Fibroblast of upper back skin (primary cell): ENCODE data around the gene CSTPP1.

ENCODE experiments used
- DNase-seq: peaks from one replicate; pipeline ENCODE4 v3.0.0-alpha.2; 2013

Gene CSTPP1, protein sequence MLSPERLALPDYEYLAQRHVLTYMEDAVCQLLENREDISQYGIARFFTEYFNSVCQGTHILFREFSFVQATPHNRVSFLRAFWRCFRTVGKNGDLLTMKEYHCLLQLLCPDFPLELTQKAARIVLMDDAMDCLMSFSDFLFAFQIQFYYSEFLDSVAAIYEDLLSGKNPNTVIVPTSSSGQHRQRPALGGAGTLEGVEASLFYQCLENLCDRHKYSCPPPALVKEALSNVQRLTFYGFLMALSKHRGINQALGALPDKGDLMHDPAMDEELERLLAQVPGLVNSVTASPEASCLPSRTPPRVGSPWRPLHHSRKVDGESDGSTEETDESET

DNA sequence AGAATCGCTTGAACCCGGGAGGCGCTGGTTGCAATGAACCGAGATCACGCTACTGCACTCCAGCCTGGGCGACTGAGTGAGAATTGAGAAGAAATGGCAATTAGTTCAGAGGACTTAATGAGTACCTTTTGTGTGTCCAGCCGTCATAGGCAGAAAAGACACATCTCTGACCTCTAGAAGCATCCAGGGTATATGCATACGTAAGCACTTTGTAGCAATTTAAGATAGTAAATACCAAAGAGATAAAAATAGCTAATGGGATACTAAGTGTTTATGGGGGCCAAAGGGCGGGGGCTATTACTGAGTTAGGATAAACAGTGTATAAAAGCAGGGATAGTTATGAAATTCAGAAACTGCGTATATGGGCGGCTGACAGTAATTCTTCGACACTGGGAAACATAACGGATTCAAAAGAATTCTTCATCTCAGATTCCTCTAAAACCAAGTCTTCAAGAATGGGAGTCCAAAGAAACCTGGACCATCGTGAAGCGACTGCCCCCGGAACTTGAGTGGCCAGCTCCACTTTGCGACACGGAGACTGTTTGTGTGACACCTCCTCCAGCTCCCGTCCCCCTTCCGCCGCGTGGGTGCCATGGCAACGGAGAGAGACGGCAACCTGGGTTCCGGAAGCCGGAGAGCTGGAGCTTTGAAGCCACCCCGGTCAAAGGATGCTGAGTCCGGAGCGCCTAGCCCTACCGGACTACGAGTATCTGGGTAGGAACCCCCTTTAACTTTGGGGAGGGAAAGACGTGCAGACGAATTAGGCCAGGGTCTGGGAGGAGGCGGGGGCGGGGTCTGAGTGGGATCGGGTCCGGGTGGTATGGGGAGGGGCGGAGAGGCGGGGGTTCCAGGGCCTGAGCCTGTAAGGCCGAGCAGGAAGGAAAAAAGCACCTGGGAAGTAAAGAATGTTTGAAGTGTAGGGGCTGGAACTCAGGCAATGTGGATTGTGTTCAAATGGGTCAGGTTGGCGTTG lies at the start of gene CSTPP1:
Gene CSTPP1 (plus strand): TSS at position 624 of the 973 bp plus-strand sequence. CDS start 45 bp downstream, at position 669.
- DNase-seq = peak; percentile 93

DNA sequence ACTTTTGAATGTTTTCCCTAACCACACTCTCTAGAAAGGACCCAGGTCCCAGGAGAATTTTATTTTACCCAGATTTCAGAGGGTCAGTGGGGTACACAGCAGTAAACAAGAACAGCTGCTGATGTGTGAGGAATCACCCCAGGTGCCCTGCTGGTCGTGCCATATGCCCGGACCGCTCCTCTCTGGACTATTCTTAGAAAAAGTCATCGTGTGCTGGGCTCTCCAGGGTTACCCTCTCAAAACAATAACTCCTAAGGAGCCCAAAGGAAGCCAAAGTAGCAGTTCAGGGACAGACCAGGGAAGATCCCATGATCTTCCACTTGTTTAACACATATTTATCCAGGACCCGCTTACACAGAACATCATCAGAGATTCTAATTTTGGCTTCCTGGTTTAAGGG lies 47.9 kb upstream of the CSTPP1 start:
- DNase-seq = no peak

DNA sequence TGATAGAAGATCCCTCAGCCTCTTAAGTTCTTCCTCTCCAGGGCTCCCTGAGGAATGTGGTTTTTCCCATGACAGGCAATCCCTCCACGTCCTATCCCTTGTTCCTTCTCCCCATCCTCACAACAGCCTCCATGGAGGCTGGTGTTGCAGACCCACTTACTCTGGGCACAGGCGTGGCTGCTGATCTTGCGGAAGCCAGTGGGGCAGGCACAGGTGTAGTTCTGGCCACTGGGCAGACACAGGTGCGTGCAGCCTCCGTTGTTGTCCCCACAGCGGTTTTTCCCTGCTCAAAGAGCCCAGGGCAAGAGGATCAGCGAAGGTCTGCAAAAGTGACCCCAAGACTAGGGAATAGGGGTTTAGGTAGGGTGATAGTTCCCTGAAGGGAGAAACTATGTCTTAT lies 47.3 kb upstream of the CSTPP1 start:
- no peak for DNase-seq

DNA sequence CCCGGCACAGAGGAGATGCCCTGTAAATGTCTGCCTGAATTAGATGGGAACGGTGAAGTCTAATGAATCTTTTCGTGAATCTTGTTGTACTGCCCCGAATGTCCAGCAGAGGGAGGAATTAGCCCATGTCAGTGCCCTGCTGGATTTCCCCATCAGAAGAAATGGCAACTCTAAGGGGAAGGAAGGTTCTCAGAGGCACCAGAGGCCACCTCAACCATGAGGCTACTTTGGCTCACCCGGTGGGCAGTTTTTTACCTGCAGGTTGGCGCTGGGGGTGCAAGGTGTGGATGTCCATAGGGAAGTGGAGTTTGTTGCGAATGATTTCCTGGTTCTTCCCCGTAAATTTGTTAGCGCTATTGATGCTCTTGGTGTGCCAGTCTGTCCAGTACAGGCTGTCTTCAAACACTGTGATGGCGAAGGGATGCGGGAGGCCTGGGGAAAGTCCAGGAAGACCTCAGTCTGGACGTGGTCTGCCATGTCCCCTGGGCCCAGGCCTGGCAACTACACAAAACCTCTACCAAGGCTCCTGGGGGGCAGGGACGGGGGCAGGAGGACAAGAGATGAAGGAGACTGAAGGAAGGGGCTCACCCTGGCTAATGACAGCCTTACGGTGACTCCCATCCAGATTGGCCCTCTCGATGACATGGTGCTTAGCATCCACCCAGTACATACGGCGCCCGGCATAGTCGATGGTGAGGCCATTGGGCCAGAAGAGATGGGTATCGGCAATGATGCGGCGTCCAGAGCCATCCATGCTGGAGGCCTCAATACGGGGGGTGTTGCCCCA lies 46.7 kb upstream of the CSTPP1 start:
- DNase-seq = peak; percentile 69

DNA sequence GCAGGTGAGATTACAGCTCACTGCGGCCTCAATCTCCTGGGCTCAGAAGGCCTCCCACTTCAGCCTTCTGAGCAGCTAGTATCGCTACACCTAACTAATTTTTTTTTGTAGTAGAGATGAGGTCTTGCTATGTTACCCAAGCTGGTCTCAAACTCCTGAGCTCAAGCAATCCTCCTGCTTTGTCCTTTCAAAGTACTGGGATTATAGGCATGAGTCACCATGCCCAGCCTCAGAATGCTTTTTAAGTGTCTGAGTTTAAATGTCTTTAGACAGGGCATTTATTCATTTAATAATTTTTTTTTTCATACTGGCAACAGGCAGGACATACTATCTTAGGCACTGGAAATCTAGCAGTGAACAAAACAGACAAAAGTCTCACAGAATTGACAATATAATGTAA lies 45.9 kb upstream of the CSTPP1 start:
- DNase-seq = no peak

DNA sequence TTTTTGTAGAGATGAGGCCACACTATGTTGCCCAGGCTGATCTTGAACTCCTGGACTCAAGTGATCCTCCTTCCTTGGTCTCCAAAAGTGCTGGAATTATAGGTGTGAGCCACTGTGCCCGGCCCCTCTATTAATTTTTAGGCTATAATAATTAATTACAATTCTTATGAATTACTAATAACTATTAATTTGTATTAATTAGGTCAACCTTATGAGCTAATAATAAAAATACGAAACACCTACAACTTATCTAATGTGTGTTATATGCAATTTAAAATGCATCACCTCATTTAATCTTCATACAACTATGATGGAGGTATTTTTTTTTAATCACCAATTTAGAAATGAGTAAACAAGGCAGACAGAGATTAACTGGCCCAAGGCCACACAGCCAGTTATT lies 44.5 kb upstream of the CSTPP1 start:
- DNase-seq = no peak

DNA sequence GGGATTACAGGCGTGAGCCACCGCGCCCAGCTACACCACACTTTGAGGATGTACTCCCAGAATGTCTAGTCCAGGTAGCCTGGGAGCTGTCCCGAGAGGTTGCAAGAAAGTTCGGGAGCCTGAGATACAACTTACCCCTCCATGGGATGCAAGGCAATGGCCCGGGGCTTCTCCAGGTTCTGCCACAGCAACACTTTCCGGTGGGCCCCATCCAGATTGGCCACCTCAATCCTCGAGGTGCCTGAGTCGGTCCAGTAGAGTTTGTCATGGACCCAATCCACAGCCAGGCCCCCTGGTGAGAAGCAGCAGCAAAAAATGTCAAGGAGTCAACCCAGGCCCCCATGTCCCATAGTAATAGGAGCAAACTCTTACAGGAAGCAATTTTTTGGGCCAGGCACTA lies 43.7 kb upstream of the CSTPP1 start:
- DNase-seq = no peak

DNA sequence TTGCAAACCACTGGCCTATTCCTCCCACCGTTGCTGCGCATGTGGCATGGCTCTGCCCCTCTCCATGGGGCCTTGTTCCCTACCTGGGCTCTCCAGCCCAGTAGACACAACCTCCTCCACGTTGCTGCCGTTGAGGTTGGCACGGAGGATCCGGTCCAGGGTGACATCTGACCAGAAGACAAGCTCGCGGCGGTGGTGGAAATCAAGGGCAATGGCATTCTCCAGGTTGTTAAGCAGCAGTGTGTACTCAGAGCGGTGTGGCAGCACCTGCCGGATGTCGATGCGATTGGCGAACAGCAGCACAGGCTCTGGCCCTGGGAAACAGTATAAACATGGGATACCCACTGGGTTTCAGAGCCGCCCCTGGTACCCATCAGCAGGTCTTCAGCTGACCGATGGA lies 42.1 kb upstream of the CSTPP1 start:
- DNase-seq = no peak

DNA sequence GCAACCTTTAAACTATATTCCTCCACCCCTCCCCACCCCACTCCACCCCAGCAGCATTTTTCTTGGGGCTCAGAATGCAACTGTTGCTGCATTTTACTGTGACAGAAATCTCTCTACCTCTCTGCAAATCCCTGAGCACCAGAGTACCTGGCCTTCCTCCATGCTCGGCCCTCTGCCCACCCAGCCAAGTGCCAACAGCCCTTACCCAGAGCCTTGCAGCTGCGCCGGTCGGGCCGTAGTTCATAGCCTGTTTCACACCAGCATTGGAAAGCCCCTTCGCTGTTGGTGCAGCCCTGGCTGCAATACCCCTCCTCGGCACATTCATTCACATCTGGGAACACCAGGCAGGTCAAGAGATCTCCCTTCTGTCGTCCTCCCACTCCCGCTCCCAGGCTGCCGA lies 41.6 kb upstream of the CSTPP1 start:
- no peak for DNase-seq

DNA sequence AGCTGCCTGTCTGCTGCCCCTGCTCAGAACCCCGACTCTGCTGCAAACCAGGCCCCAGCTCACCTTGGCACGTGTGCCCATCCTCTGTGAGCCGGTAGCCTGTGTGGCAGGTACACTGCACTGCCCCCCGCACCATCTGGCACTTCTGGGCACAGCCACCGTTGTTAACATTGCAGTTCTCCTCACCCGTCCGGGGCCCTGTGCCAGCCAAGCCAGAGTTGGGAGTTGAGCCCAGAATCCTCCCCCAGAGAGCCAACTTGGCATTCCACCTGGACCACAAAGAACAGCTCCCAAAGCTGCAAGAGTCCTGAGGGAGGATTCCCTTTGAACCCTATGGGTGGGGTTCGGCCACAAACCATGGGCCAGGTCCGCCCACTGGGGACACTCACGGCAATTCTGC lies 40.7 kb upstream of the CSTPP1 start:
- DNase-seq = no peak

DNA sequence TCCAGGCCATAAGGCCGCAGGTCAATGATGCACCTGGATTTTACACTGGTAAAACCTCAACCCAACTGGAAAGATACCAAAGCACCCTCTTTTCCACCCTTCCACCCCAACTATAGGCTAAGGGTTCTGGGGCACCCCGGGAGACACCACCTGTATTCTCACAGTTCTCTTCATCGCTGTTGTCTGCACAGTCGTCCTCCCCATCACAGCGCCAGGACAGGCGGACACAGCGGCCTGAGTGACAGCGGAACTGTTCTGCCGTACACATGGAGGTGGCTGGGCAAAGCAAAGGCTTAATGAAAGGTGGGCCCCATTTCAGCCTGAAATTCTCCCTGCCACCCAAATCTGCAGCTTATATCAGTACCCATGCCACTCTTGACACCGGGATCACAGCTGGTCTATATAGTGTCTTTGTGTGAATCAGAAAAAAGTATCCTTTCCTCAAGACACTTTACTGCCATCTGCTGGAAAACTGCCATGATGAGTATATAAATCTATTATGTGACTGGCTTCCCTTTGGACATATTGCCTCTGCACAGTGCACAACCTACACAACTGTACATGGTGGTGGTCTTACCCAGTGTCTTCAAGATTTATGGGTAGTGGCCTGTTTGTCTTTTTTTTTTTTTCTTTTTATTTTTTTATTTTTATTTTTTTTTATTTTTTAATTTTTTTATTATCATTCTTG lies 39.7 kb upstream of the CSTPP1 start:
- peak; percentile 49 for DNase-seq

DNA sequence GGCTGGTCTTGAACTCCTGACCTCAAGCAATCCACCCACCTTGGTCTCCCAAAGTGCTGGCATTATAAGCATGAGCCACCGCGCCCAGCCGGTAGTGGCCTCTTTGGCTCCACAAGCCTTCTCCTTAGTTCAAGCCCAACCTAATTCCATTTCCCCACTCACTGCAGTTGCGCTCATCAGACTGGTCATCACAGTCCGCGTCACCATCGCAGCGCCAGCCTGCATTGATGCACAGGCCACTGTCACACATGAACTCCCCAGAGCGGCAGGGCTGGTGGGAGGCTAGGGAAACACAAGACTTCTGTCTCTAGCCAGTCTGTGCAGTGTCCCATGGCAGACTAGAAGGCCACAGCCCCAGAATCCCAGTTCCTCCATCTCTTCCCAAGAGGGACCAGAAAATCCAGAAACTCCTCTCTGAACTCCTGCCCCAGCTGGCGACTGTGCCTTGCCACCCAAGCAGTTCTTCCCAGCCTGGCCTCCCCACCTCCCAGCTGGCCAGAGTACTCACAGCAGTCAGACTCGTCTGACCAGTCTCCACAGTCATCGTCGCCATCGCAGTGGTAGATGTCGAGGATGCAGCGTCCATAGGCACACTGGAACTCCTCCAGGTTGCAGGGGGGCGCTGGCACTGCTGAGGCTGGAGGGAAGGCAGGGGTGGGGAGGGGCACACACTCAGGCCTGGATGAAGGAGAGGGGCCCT lies 38.0 kb upstream of the CSTPP1 start:
- no peak for DNase-seq

DNA sequence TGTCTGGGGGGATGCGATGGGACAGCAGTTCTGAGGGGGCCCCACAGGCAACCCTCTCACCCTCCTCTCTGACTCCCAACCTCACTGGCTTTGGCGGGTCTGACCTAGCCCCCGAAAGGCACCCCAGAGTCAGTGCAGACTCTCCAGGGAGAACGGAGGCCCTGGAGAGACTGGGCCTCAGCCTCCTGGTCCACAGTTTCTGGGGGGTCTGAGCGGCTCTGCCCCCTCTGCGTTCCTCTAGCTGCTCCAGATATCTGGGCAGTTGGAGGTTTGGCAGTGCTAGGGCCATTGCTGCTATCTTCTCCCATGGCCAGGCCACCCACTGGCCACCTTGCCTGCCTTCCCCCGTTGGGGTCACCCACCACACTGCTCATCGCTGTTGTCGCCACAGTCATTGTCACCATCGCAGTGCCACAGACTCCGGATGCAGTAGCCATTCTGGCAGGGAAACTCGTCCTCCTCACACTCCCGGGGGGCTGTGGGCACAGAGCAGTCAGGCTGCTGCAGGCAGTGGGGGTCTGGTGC lies 37.0 kb upstream of the CSTPP1 start:
- DNase-seq = no peak

DNA sequence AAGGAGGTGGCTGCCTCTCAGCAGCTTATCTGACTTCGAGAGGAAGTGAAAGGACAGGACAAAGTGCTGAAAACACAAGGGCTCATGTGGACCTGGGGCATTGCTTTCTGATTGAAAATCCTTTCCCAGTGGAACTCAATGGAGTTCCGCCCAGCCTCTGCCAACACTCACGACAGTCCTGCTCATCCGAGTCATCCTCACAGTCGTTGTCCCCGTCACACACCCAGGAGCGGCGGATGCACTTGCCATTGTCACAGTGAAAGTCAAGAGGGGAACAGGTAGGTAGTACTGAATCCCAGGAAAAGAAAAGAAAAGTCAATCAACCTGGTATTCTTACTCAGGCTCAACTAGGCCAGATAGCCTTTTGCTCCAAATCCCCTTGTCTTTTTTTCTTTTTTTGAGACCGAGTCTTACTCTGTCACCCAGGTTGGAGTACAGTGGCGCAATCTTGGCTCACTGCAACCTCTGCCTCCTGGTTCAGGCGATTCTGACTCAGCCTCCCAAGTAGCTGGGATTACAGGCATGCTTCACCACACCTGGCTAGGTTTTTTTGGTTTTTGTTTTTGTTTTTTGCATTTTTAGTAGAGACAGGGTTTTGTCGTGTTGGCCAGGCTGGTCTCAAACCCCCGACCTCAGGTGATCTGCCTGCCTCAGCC lies 36.3 kb upstream of the CSTPP1 start:
- DNase-seq = no peak

DNA sequence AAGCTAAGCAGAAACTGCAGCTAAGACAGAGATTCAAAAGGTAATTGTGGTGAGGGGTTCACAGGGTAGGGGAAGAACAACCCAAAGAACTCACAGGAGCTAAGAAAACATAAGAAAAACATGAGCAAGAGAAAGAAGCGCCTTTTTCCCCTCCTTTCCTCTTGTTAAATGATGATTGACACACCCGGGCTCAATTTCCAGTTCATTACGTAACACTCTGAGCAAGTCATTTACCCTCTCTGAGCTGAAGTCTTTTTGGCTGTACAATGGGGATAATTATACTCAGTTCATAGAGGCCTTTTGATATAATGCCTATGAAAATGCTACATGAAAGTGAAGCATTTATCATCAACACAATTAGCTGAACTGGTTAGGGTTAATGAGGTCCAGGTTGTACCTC lies 35.4 kb upstream of the CSTPP1 start:
- no peak for DNase-seq

DNA sequence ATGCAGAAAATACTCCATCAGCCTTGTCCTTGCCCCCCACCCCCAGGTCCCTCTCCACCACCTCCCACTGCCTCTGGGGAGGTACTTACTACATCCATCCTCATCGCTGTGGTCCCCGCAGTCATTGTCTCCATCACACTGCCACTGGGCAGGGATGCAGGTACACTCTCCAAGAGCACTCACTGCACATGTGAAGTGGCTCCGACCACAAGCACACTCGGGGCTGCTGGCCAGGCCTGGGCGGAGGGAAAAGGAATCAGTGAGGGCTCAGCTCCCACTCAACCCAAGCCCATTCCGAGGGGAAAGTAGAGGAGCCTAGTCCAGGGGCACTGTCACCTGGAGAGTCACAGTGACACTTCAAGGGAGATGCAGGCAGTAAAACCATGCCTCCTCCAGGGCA lies 33.9 kb upstream of the CSTPP1 start:
- no peak for DNase-seq

DNA sequence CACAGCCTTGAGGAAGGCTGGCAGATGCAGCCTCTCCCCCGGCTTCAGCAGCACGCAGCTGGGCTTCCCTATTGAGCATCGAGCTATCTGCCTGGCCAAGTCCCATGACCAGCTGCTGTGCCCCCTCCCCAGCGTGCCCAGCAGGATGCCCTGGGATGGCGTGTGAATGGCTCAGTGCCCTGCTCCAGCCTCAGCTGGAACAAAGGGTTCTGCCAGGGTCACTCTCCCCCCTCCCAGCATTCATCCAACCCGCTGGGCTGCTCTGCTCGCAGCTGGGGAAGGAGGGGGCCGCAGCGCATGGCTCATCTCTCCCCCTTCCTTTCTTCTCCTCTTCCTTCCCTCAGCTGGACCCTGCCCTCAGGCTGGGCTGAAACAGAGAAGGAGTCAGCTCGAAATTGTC lies 32.7 kb upstream of the CSTPP1 start:
- no peak for DNase-seq

DNA sequence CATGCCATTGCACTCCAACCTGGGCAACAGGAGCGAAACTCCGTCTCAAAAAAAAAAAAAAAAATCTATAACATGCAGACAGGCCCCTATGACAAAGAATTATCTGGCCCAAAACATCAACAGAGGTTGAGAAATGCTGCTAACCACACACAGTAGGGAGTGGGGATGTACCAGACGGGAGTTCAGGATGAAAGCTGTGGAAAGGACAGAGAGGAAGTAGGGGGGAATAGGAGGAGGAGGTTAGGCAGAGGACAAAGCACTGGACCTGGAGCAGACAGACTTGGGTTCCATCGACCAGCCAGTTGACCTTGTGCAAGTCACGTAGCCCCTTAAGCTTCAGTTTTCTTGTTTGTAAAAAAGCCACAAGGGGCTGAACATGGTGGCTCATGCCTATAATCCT lies 30.8 kb upstream of the CSTPP1 start:
- no peak for DNase-seq

DNA sequence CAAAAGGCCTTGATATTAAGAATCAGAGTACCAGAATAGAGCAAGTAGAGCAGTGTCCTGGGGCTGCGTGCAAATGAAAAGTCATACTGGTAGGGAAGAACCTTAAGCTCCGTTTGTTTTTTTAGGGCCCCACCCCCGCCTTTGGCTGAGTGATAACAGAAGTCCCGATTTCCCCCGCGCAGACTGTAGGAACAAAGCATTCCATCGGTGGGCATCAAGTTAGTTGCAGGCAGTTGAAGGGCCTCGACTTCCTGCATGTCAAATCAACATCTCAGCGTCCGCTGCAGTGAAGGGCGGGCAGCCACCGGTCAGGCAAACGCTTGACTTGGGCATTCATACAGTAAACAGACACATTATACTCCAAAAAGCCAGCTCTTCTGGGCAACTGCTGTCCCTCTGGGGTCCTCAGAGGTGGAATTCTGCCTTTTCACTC lies 29.9 kb upstream of the CSTPP1 start:
- DNase-seq = no peak

DNA sequence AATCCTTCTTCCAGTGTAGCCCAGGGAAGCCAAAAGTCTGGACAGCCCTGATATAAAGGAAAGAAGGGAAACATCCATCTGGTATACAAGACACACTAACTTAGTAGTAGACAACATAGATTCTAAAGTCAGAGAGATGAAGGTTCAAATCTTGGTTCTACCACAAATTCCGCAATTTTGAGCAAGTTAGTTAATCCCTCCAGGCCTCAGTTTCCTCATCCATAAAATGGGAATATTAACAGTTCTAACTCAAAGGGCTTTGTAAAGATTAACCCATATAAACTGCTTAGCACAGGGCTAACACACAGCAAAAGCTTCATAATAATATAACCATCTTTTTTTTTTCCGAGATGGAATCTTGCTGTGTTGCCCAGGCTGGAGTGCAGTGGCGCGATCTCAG lies 29.0 kb upstream of the CSTPP1 start:
- no peak for DNase-seq

DNA sequence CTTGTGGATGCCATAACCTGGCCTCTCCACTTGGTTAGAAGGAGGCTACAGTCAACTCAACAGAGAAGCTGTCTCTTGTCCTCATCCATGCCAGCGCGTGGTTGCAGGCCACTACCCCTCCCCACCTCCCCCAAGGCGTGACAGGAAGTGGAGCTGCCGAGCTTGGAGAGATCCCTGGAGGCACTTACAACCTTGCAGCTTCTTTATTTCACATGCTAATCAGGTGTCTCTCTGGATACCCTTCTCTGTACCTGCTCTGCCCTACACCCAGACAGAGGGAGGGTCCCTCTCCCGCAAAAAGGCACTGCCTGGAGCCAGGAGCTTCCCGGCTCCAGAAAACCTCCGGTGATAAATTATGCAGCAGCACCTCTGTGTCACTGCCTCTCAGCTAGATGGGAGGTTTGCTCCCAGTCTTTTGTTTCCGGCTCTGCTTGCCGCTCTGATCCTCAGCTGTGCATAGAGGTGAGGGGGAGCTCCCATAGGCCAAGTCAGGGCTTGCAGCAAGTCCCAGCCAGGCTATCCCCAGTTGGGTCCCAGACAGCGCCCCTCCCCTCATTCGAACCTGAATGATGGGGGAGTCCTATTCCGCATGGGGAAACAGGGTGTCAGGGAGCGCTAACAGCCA lies 23.9 kb upstream of the CSTPP1 start:
- no peak for DNase-seq
